Skeletal muscle tissue (tissue), 4 donors: Measurements from ENCODE around the gene MADD. TPM values are rescaled to one million over a fixed set of nuclear protein-coding genes. Genes with fewer than 3 reads are reported as not detected.

ENCODE experiments used
- H3K27ac ChIP-seq: one replicate; pipeline ENCODE4 v1.7.0; 2013; ENCODE audit warnings: mild to moderate bottlenecking, low read depth, low read length, inconsistent platforms
- H3K27me3 ChIP-seq, 3 donors: one replicate each; pipeline ENCODE4 v1.7.0; 2013; ENCODE audit warnings: low read length in 3 of 3; ENCODE audit not compliant: control insufficient read depth in 3 of 3, insufficient read depth in 3 of 3
- H3K36me3 ChIP-seq, 3 donors: one replicate each; pipeline ENCODE4 v1.7.0; 2013; ENCODE audit warnings: low read length in 3 of 3; ENCODE audit not compliant: control insufficient read depth in 3 of 3, insufficient read depth in 3 of 3
- H3K4me1 ChIP-seq, 3 donors: one replicate each; pipeline ENCODE4 v1.7.0; 2013; ENCODE audit warnings: low read length in 3 of 3, mild to moderate bottlenecking in 3 of 3; ENCODE audit not compliant: control insufficient read depth in 3 of 3, insufficient read depth in 3 of 3
- H3K4me3 ChIP-seq, 3 donors: one replicate each; pipeline ENCODE4 v1.7.0; 2013; ENCODE audit warnings: low read length in 3 of 3
- H3K9ac ChIP-seq, 3 donors: one replicate each; pipeline ENCODE4 v1.7.0; 2013; ENCODE audit warnings: low read length in 3 of 3, mild to moderate bottlenecking in 3 of 3, moderate library complexity in 2 of 3, low read depth in 1 of 3
- H3K9me3 ChIP-seq, 3 donors: one replicate each; pipeline ENCODE4 v1.7.0; 2013; ENCODE audit warnings: low read length in 3 of 3; ENCODE audit not compliant: control insufficient read depth in 3 of 3
- total RNA-seq: library from RNA; depleted of rRNA; stranded (reverse); fragments of >200 nt; gene quantifications from one replicate; pipeline ENCODE4 v1.2.3, GENCODE V29; 2014
- donor health status: Osteomylitis.

Gene MADD
- total RNA-seq, 1 donor from 2014 or later = 15.7 TPM

GRCh38 chr11:47353978-47354774 lies 84.2 kb downstream of the MADD start:
- Histone ChIP-seq H3K9me3 (no peaks in the 10 kb centered on the region), H3K27me3 (no peaks in the 10 kb centered on the region), H3K4me1 (peaks cover 10 to 22% (median 11%) of the 10 kb centered on the region in 3 donors), H3K9ac (peak overlapping the region in 2 of 3 donors; percentile 46 to 79), H3K27ac (peak overlapping the region; percentile 77), H3K36me3 (peaks cover 0 to 12% (median 8%) of the 10 kb centered on the region in 3 donors), H3K4me3 (peak overlapping the region; percentile 62 to 71 (median 68))

- Histone ChIP-seq H3K36me3 (peaks cover 0 to 12% (median 8%) of the 10 kb centered on the region in 3 donors), H3K9ac (peak overlapping the region in 2 of 3 donors; percentile 46 to 79), H3K4me3 (peak overlapping the region; percentile 62 to 71 (median 68)), H3K4me1 (peaks cover 10 to 22% (median 11%) of the 10 kb centered on the region in 3 donors), H3K27me3 (no peaks in the 10 kb centered on the region), H3K27ac (peak overlapping the region; percentile 77), H3K9me3 (no peaks in the 10 kb centered on the region)
Observed at GRCh38 chr11:47354913-47355282, 85.0 kb downstream of the MADD start.

- H3K9ac ChIP-seq = peak overlapping the region in 2 of 3 donors; percentile 46 to 79
- no peaks in the 10 kb centered on the region for H3K9me3 ChIP-seq
- peaks cover 0 to 12% (median 8%) of the 10 kb centered on the region in 3 donors for H3K36me3 ChIP-seq
- H3K4me3 ChIP-seq = peak overlapping the region; percentile 23 to 62 (median 46)
- H3K27ac ChIP-seq = peak overlapping the region; percentile 77
- peaks cover 10 to 22% (median 11%) of the 10 kb centered on the region in 3 donors for H3K4me1 ChIP-seq
- no peaks in the 10 kb centered on the region for H3K27me3 ChIP-seq
Observed at GRCh38 chr11:47355283-47356128, 85.6 kb downstream of the MADD start.

GRCh38 chr11:47356129-47356997 lies 86.4 kb downstream of the MADD start:
- Histone ChIP-seq H3K9ac (peak overlapping the region in 1 of 3 donors; percentile 1), H3K4me3 (peak overlapping the region in 1 of 3 donors; percentile 23), H3K9me3 (no peaks in the 10 kb centered on the region), H3K27ac (no peak overlapping the region), H3K36me3 (peaks cover 0 to 12% (median 8%) of the 10 kb centered on the region in 3 donors), H3K27me3 (no peaks in the 10 kb centered on the region), H3K4me1 (peaks cover 10 to 22% (median 15%) of the 10 kb centered on the region in 3 donors)

- Histone ChIP-seq H3K27me3 (no peaks in the 10 kb centered on the region), H3K27ac (no peak overlapping the region), H3K9ac (no peak overlapping the region), H3K4me3 (no peak overlapping the region), H3K36me3 (peaks cover 0 to 12% (median 8%) of the 10 kb centered on the region in 3 donors), H3K4me1 (peaks cover 8 to 22% (median 15%) of the 10 kb centered on the region in 3 donors), H3K9me3 (no peaks in the 10 kb centered on the region)
Observed at GRCh38 chr11:47356998-47357329, 87.0 kb downstream of the MADD start.

GRCh38 chr11:47357985-47358730 lies 88.2 kb downstream of the MADD start:
- Histone ChIP-seq H3K9ac (peak overlapping the region in 1 of 3 donors; percentile 8), H3K4me3 (no peak overlapping the region), H3K4me1 (peaks cover 0 to 13% (median 6%) of the 10 kb centered on the region in 3 donors), H3K9me3 (no peaks in the 10 kb centered on the region), H3K27me3 (no peaks in the 10 kb centered on the region), H3K27ac (no peak overlapping the region), H3K36me3 (peaks cover 0 to 12% (median 8%) of the 10 kb centered on the region in 3 donors)

GRCh38 chr11:47358731-47359051 lies 88.8 kb downstream of the MADD start:
- H3K4me3 ChIP-seq = no peak overlapping the region
- H3K36me3 ChIP-seq = peaks cover 0 to 12% (median 8%) of the 10 kb centered on the region in 3 donors

GRCh38 chr11:47359162-47359561 lies 89.2 kb downstream of the MADD start:
- Histone ChIP-seq H3K27ac (no peak overlapping the region), H3K9me3 (no peaks in the 10 kb centered on the region), H3K27me3 (no peaks in the 10 kb centered on the region), H3K4me1 (peaks cover 0 to 12% (median 6%) of the 10 kb centered on the region in 3 donors), H3K4me3 (no peak overlapping the region), H3K36me3 (peaks cover 0 to 12% (median 8%) of the 10 kb centered on the region in 3 donors), H3K9ac (no peak overlapping the region)

More at GRCh38 chr11:47358731-47359051, 88.8 kb downstream of the MADD start:
- H3K27me3 ChIP-seq = no peaks in the 10 kb centered on the region
- H3K4me1 ChIP-seq = peaks cover 0 to 13% (median 6%) of the 10 kb centered on the region in 3 donors
- no peak overlapping the region for H3K9ac ChIP-seq
- H3K9me3 ChIP-seq = no peaks in the 10 kb centered on the region
- H3K27ac ChIP-seq = no peak overlapping the region

GRCh38 chr11:47359586-47359985 lies 89.7 kb downstream of the MADD start:
- H3K27ac ChIP-seq = no peak overlapping the region
- H3K4me1 ChIP-seq = peaks cover 0 to 8% (median 6%) of the 10 kb centered on the region in 3 donors
- H3K9me3 ChIP-seq = no peaks in the 10 kb centered on the region
- no peak overlapping the region for H3K9ac ChIP-seq
- no peaks in the 10 kb centered on the region for H3K27me3 ChIP-seq
- peaks cover 0 to 12% (median 8%) of the 10 kb centered on the region in 3 donors for H3K36me3 ChIP-seq
- H3K4me3 ChIP-seq = no peak overlapping the region
